DOHH2 (cell line): ENCODE results near the gene TERT.

Source experiments
- H3F3A ChIP-seq: fragments of 200-600 bp; sonication (generic), shearing (Covaris generic); 2 replicates; pipeline ENCODE4 v1.6.0; 2016; ENCODE audit warnings: antibody characterized with exemption, mild to moderate bottlenecking; ENCODE audit not compliant: control insufficient read depth, insufficient read depth
- H3K27ac ChIP-seq: fragments of 200-600 bp; sonication (generic); 2 replicates; pipeline ENCODE4 v1.5.1; 2014; ENCODE audit warnings: low read depth, mild to moderate bottlenecking, low read length, moderate library complexity
- H3K27me3 ChIP-seq: fragments of 200-600 bp; sonication (generic); 2 replicates; pipeline ENCODE4 v1.6.1; 2014; ENCODE audit warnings: mild to moderate bottlenecking, low read length, mixed read lengths; ENCODE audit not compliant: control insufficient read depth
- H3K36me3 ChIP-seq: fragments of 200-600 bp; sonication (generic); 2 replicates; pipeline ENCODE4 v1.6.1; 2014; ENCODE audit warnings: mild to moderate bottlenecking, low read length, moderate library complexity, mixed read lengths; ENCODE audit not compliant: control insufficient read depth
- H3K4me1 ChIP-seq: fragments of 200-600 bp; sonication (generic); 2 replicates; pipeline ENCODE4 v1.6.1; 2014; ENCODE audit warnings: mild to moderate bottlenecking, low read length, mixed read lengths; ENCODE audit not compliant: control insufficient read depth
- H3K4me2 ChIP-seq: fragments of 200-600 bp; sonication (generic); 2 replicates; pipeline ENCODE4 v1.6.0; 2014; ENCODE audit warnings: mild to moderate bottlenecking, low read length, moderate library complexity
- H3K4me3 ChIP-seq: fragments of 200-600 bp; sonication (generic); 2 replicates; pipeline ENCODE4 v1.5.1; 2014; ENCODE audit warnings: mild to moderate bottlenecking, low read length, mixed read lengths
- H3K79me2 ChIP-seq: fragments of 200-600 bp; sonication (generic); 2 replicates; pipeline ENCODE4 v1.6.1; 2014; ENCODE audit warnings: mild to moderate bottlenecking, low read length, mixed read lengths; ENCODE audit not compliant: control insufficient read depth
- H3K9me2 ChIP-seq: fragments of 200-600 bp; sonication (generic); replicated peaks from 2 replicates; pipeline ENCODE4 v1.6.1; 2014; ENCODE audit warnings: mild to moderate bottlenecking, low read length, mixed read lengths; ENCODE audit not compliant: control insufficient read depth
- H3K9me3 ChIP-seq: fragments of 200-600 bp; sonication (generic); 2 replicates; pipeline ENCODE4 v1.6.1; 2014; ENCODE audit warnings: antibody characterized with exemption, low read length, mixed read lengths; ENCODE audit not compliant: control insufficient read depth, insufficient read depth
- H4K20me1 ChIP-seq: fragments of 200-600 bp; sonication (generic); 2 replicates; pipeline ENCODE4 v1.6.0; 2014; ENCODE audit warnings: low read depth, mild to moderate bottlenecking, antibody characterized with exemption, low read length, moderate library complexity; ENCODE audit not compliant: control insufficient read depth, insufficient read depth
- CTCF ChIP-seq: fragments of 200-600 bp; sonication (generic); IDR thresholded peaks from one replicate; pipeline ENCODE4 v1.5.1; 2014; ENCODE audit warnings: antibody characterized with exemption, mild to moderate bottlenecking, low read depth, low read length; ENCODE audit not compliant: poor library complexity, severe bottlenecking
- EZH2phosphoT487 ChIP-seq: fragments of 200-600 bp; sonication (generic); IDR thresholded peaks from 2 replicates; pipeline ENCODE4 v1.6.1; 2017; ENCODE audit warnings: borderline replicate concordance, mild to moderate bottlenecking, antibody characterized with exemption, low read length, moderate library complexity, mixed read lengths

TERT gene

GRCh38 chr5:1295650-1296037 is 776 bp upstream of the TERT start:
- Histone ChIP-seq H3K9me2 (no peaks in the 10 kb centered on the region), H3K9me3 (no peaks in the 10 kb centered on the region), H3K36me3 (peaks cover 41% of the 10 kb centered on the region), H3K27me3 (no peaks in the 10 kb centered on the region), H3K4me2 (peak overlapping the region; percentile 90), H3K4me3 (peak overlapping the region; percentile 90), H3K79me2 (peaks cover 58% of the 10 kb centered on the region), H3K4me1 (peaks cover 81% of the 10 kb centered on the region), H3K27ac (peak overlapping the region; percentile 64), H4K20me1 (no peaks in the 10 kb centered on the region), H3F3A (peaks cover 11% of the 10 kb centered on the region; the same call in 1 of the 2 replicates)
- TF ChIP-seq CTCF (no peak), EZH2phosphoT487 (no peak)

GRCh38 chr5:1294206-1294834 is 548 bp downstream of the TERT start:
- peak overlapping the region; percentile 55 for H3K27ac ChIP-seq
- peak overlapping the region; percentile 90 for H3K4me2 ChIP-seq
- peaks cover 61% of the 10 kb centered on the region for H3K79me2 ChIP-seq
- no peaks in the 10 kb centered on the region for H4K20me1 ChIP-seq
- TF ChIP-seq CTCF (no peak), EZH2phosphoT487 (no peak)
- H3K27me3 ChIP-seq: no peaks in the 10 kb centered on the region
- H3K9me3 ChIP-seq: no peaks in the 10 kb centered on the region
- peaks cover 71% of the 10 kb centered on the region for H3K4me1 ChIP-seq
- peak overlapping the region; percentile 90 for H3K4me3 ChIP-seq
- peaks cover 11% of the 10 kb centered on the region; the same call in 1 of the 2 replicates for H3F3A ChIP-seq
- H3K9me2 ChIP-seq: no peaks in the 10 kb centered on the region
- peaks cover 41% of the 10 kb centered on the region for H3K36me3 ChIP-seq

DNA sequence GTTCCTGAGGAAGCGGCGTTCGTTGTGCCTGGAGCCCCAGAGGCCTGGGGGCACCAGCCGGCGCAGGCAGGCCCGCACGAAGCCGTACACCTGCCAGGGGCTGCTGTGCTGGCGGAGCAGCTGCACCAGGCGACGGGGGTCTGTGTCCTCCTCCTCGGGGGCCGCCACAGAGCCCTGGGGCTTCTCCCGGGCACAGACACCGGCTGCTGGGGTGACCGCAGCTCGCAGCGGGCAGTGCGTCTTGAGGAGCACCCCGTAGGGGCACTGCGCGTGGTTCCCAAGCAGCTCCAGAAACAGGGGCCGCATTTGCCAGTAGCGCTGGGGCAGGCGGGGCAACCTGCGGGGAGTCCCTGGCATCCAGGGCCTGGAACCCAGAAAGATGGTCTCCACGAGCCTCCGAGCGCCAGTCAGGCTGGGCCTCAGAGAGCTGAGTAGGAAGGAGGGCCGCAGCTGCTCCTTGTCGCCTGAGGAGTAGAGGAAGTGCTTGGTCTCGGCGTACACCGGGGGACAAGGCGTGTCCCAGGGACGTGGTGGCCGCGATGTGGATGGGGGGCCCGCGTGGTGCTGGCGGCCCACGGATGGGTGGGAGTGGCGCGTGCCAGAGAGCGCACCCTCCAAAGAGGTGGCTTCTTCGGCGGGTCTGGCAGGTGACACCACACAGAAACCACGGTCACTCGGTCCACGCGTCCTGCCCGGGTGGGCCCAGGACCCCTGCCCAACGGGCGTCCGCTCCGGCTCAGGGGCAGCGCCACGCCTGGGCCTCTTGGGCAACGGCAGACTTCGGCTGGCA is 1.3 kb downstream of the TERT start:
- no peaks in the 10 kb centered on the region for H3K9me3 ChIP-seq
- peaks cover 68% of the 10 kb centered on the region for H3K79me2 ChIP-seq
- peak overlapping the region; percentile 90 for H3K4me3 ChIP-seq
- H4K20me1 ChIP-seq: no peaks in the 10 kb centered on the region
- peaks cover 46% of the 10 kb centered on the region for H3K36me3 ChIP-seq
- H3K27me3 ChIP-seq: no peaks in the 10 kb centered on the region
- H3K9me2 ChIP-seq: no peaks in the 10 kb centered on the region
- peak overlapping the region; percentile 90 for H3K4me2 ChIP-seq
- H3K27ac ChIP-seq: no peak overlapping the region
- TF ChIP-seq CTCF: no peak
- TF ChIP-seq EZH2phosphoT487: no peak
- H3F3A ChIP-seq: peaks cover 11% of the 10 kb centered on the region; the same call in 1 of the 2 replicates
- H3K4me1 ChIP-seq: peaks cover 64% of the 10 kb centered on the region
